HG02678 (cell line): ENCODE results near the gene CD226.

Experiments used
- ATAC-seq: cut with Tn5 transposase; IDR thresholded peaks from one replicate; pipeline ENCODE4 v1.9.1; 2021; ENCODE audit warnings: mild to moderate bottlenecking, moderate library complexity; ENCODE audit not compliant: unreplicated experiment

Gene CD226

GRCh38 chr18:69820538-69820937 lies 127.1 kb downstream of the CD226 start:
- no peak for ATAC-seq

GRCh38 chr18:69819460-69819859 lies 128.2 kb downstream of the CD226 start:
- ATAC-seq = no peak

- no peak for ATAC-seq
Observed at GRCh38 chr18:69817335-69817940, 130.2 kb downstream of the CD226 start.

GRCh38 chr18:69814861-69815385 lies 132.8 kb downstream of the CD226 start:
- no peak for ATAC-seq

GRCh38 chr18:69813559-69813958 lies 134.1 kb downstream of the CD226 start:
- ATAC-seq = no peak

- no peak for ATAC-seq
Observed at GRCh38 chr18:69808399-69808798, 139.3 kb downstream of the CD226 start.

GRCh38 chr18:69804776-69805501 lies 142.7 kb downstream of the CD226 start:
- no peak for ATAC-seq
